HG02759 (cell line): ENCODE data around the gene DLX1.

ENCODE experiments used
- ATAC-seq: cut with Tn5 transposase; IDR thresholded peaks from one replicate; pipeline ENCODE4 v1.9.1; 2021; ENCODE audit warnings: mild to moderate bottlenecking, moderate library complexity; ENCODE audit not compliant: unreplicated experiment

The DLX1 gene

GRCh38 chr2:172086241-172087206 is 1.2 kb downstream of the DLX1 start:
- no peak for ATAC-seq

- no peak for ATAC-seq
These were observed 2.0 kb downstream of the DLX1 start for GRCh38 chr2:172087207-172087779.

- no peak for ATAC-seq
These were observed 2.5 kb downstream of the DLX1 start for GRCh38 chr2:172087780-172088244.

- no peak for ATAC-seq
These were observed 3.1 kb downstream of the DLX1 start for GRCh38 chr2:172088245-172089004.

GRCh38 chr2:172089005-172089504 is 3.7 kb downstream of the DLX1 start:
- ATAC-seq, result no peak

GRCh38 chr2:172089633-172090032 is 4.3 kb downstream of the DLX1 start:
- ATAC-seq, result no peak

GRCh38 chr2:172090044-172090961 is 5.0 kb downstream of the DLX1 start:
- ATAC-seq, result no peak

GRCh38 chr2:172091000-172091641 is 5.8 kb downstream of the DLX1 start:
- ATAC-seq, result no peak

GRCh38 chr2:172091761-172092566 is 6.7 kb downstream of the DLX1 start:
- ATAC-seq, result no peak

GRCh38 chr2:172092716-172093415 is 7.6 kb downstream of the DLX1 start:
- no peak for ATAC-seq

GRCh38 chr2:172093416-172094293 is 8.3 kb downstream of the DLX1 start:
- ATAC-seq, result no peak

- no peak for ATAC-seq
These were observed 9.2 kb downstream of the DLX1 start for GRCh38 chr2:172094294-172095145.

- peak; percentile 41 for ATAC-seq
These were observed 10.0 kb downstream of the DLX1 start for GRCh38 chr2:172095146-172095904.

GRCh38 chr2:172095905-172096625 is 10.8 kb downstream of the DLX1 start:
- ATAC-seq, result no peak
